Tibial nerve (tissue), 4 donors: ENCODE data around the gene HACE1. TPM values are rescaled to one million over a fixed set of nuclear protein-coding genes. Genes with fewer than 3 reads are reported as not detected.

ENCODE experiments used
- DNase-seq, 2 donors: peaks; one replicate each; pipeline ENCODE4 v3.0.0-alpha.2; 2019; ENCODE audit warnings: low spot score in 2 of 2
- H3K27ac ChIP-seq, 4 donors: fragments of 200-600 bp; sonication (generic) in 3 of 4; one replicate each; pipeline ENCODE4 v1.5.1; 2017 to 2019; ENCODE audit warnings: mild to moderate bottlenecking in 1 of 4
- H3K27me3 ChIP-seq, 2 donors: fragments of 200-600 bp; sonication (generic) in 1 of 2; one replicate each; pipeline versions ENCODE4 v1.5.1 to v1.6.0; 2017 to 2019
- H3K36me3 ChIP-seq, 3 donors: fragments of 200-600 bp; sonication (generic); one replicate each; pipeline ENCODE4 v1.5.1; 2018 to 2019
- H3K4me1 ChIP-seq, 4 donors: fragments of 200-600 bp; sonication (generic) in 3 of 4; one replicate each; pipeline ENCODE4 v1.5.1; 2017 to 2019
- H3K4me3 ChIP-seq, 4 donors: fragments of 200-600 bp; sonication (generic) in 3 of 4; one replicate each; pipeline ENCODE4 v1.5.1; 2017 to 2019; ENCODE audit warnings: mild to moderate bottlenecking in 1 of 4, moderate library complexity in 1 of 4
- H3K9me3 ChIP-seq, 4 donors: fragments of 200-600 bp; sonication (generic) in 3 of 4; one replicate each; pipeline ENCODE4 v1.5.1; 2017 to 2019
- CTCF ChIP-seq, 5 experiments: fragments of 200-600 bp in 3 of 5; fragments of 450-650 bp in 2 of 5; sonication (generic) in 3 of 5; IDR thresholded peaks; one replicate each; pipeline ENCODE4 v1.5.1; 2016 to 2019; ENCODE audit warnings: antibody characterized with exemption in 5 of 5, mild to moderate bottlenecking in 3 of 5, moderate library complexity in 2 of 5
- EP300 ChIP-seq, 2 donors: sonication (generic); formaldehyde crosslinking; IDR thresholded peaks; one replicate each; pipeline ENCODE4 v1.6.1; 2017; ENCODE audit warnings: antibody characterized with exemption in 2 of 2, mild to moderate bottlenecking in 1 of 2
- POLR2A ChIP-seq, 2 donors: fragments of 450-650 bp; IDR thresholded peaks; one replicate each; pipeline ENCODE4 v1.6.1; 2017; ENCODE audit warnings: antibody characterized with exemption in 2 of 2, mild to moderate bottlenecking in 2 of 2, moderate library complexity in 2 of 2
- WGBS, 2 donors: methylation state at CpG; one replicate each; pipeline ENCODE4 v1.1.5; 2018; 5-methylcytosine and 5-hydroxymethylcytosine counted together
- total RNA-seq, 4 donors: library from RNA; depleted of rRNA; stranded (reverse); fragments of >200 nt; gene quantifications; one replicate each; pipeline ENCODE4 v1.1.0, GENCODE V29; 2016

HACE1 gene
- total RNA-seq, 4 donors from 2014 or later: 26.2 to 37.5 (median 28.7) TPM

- no peak for DNase-seq
- Histone ChIP-seq H3K9me3 (no peaks in the 10 kb centered on the region), H3K27me3 (no peaks in the 10 kb centered on the region), H3K36me3 (peaks cover 0 to 18% (median 0%) of the 10 kb centered on the region in 3 donors), H3K27ac (no peak overlapping the region), H3K4me3 (no peak overlapping the region), H3K4me1 (peaks cover 0 to 5% (median 0%) of the 10 kb centered on the region in 4 donors)
- TF ChIP-seq POLR2A (IDR thresholded peaks at IDR 0.05): no peak
- no peak for TF ChIP-seq EP300 (IDR thresholded peaks at IDR 0.05)
- no peak for TF ChIP-seq CTCF (IDR thresholded peaks at IDR 0.05)
- WGBS, 2 donors: 35 to 48% methylated on average over 2 of the region's 2 CpGs
Observed at GRCh38 chr6:104784884-104785283, 74.8 kb downstream of the HACE1 start.

- no peak overlapping the region for H3K27ac ChIP-seq
- 59 to 66% methylated on average over 2 of the region's 2 CpGs for WGBS, 2 donors
- H3K4me1 ChIP-seq: no peaks in the 10 kb centered on the region
Observed at GRCh38 chr6:104771258-104771832, 88.4 kb downstream of the HACE1 start.

GRCh38 chr6:104768906-104769305 lies 90.8 kb downstream of the HACE1 start:
- Histone ChIP-seq H3K9me3 (peaks cover 0 to 4% (median 0%) of the 10 kb centered on the region in 4 donors), H3K4me1 (no peaks in the 10 kb centered on the region), H3K4me3 (no peak overlapping the region), H3K36me3 (peaks cover 0 to 31% (median 0%) of the 10 kb centered on the region in 3 donors), H3K27me3 (no peaks in the 10 kb centered on the region), H3K27ac (no peak overlapping the region)
- DNase-seq: no peak
- no peak for TF ChIP-seq EP300 (IDR thresholded peaks at IDR 0.05)
- no peak for TF ChIP-seq CTCF (IDR thresholded peaks at IDR 0.05)
- TF ChIP-seq POLR2A (IDR thresholded peaks at IDR 0.05): no peak
- WGBS, 2 donors: 91 to 100% methylated on average over 1 of the region's 1 CpG

More at GRCh38 chr6:104771258-104771832, 88.4 kb downstream of the HACE1 start:
- H3K36me3 ChIP-seq: peaks cover 0 to 24% (median 0%) of the 10 kb centered on the region in 3 donors
- TF ChIP-seq CTCF (IDR thresholded peaks at IDR 0.05) (peak; percentile 24 to 50 (median 42)), EP300 (IDR thresholded peaks at IDR 0.05) (no peak)
- H3K4me3 ChIP-seq: no peak overlapping the region
- no peaks in the 10 kb centered on the region for H3K27me3 ChIP-seq
- H3K9me3 ChIP-seq: no peaks in the 10 kb centered on the region
- DNase-seq: no peak

- Histone ChIP-seq H3K9me3 (peaks cover 0 to 4% (median 0%) of the 10 kb centered on the region in 4 donors), H3K27ac (no peak overlapping the region), H3K36me3 (peaks cover 0 to 54% (median 0%) of the 10 kb centered on the region in 3 donors), H3K4me1 (no peaks in the 10 kb centered on the region), H3K27me3 (no peaks in the 10 kb centered on the region), H3K4me3 (no peak overlapping the region)
- no peak for TF ChIP-seq CTCF (IDR thresholded peaks at IDR 0.05)
- TF ChIP-seq EP300 (IDR thresholded peaks at IDR 0.05): no peak
- TF ChIP-seq POLR2A (IDR thresholded peaks at IDR 0.05): no peak
- 85 to 86% methylated on average over 4 of the region's 4 CpGs for WGBS, 2 donors
- DNase-seq: no peak
Observed at GRCh38 chr6:104766595-104766994, 93.1 kb downstream of the HACE1 start.

- TF ChIP-seq EP300 (IDR thresholded peaks at IDR 0.05): no peak
- no peak for TF ChIP-seq POLR2A (IDR thresholded peaks at IDR 0.05)
- no peak for TF ChIP-seq CTCF (IDR thresholded peaks at IDR 0.05)
- Histone ChIP-seq H3K36me3 (peaks cover 0 to 79% (median 5%) of the 10 kb centered on the region in 3 donors), H3K9me3 (peaks cover 0 to 48% (median 5%) of the 10 kb centered on the region in 4 donors), H3K27ac (no peak overlapping the region), H3K4me3 (no peak overlapping the region), H3K27me3 (no peaks in the 10 kb centered on the region), H3K4me1 (no peaks in the 10 kb centered on the region)
- WGBS, 2 donors: 91 to 94% methylated on average over 1 of the region's 1 CpG
- no peak for DNase-seq
Observed at GRCh38 chr6:104754788-104755409, 104.8 kb downstream of the HACE1 start.
